HepG2 (cell line): ENCODE results near the gene DPY19L1. TPM values are rescaled to one million over a fixed set of nuclear protein-coding genes. Genes with fewer than 3 reads are reported as not detected.
"Not testable (repeated sequence)": the region's sequence is repeated elsewhere in the genome, so short reads cannot be mapped to it uniquely, and the experiment has no call there.

Source experiments
- ATAC-seq: fragments of 200-7000 bp; cut with Tn5 transposase; 3 replicates; pipeline ENCODE4 v1.9.1; 2020; ENCODE audit warnings: mild to moderate bottlenecking, moderate library complexity
- BruUV-seq: library from RNA; stranded (reverse); fragments of 400-500 nt; replicated peaks from 2 replicates; lab custom pipeline; 2021; lab: Mats Ljungman, UMichigan
- CTCF ChIA-PET: fragments of 300-600 bp; formaldehyde crosslinking; extraction: SDS; loops from one replicate; lab custom pipeline; 2021; ENCODE audit warnings: low total read pairs, inconsistent platforms, low intra/inter-chr PET ratio; lab: Yijun Ruan, JAX
- POLR2A ChIA-PET: fragments of 350-600 bp; sonication (Branson Sonifier 250); formaldehyde crosslinking; loops from one replicate; lab custom pipeline; 2020; ENCODE audit warnings: antibody characterized with exemption, inconsistent platforms; lab: Yijun Ruan, JAX
- DNase-seq: peaks from one replicate; pipeline ENCODE4 v3.0.0-alpha.2; 2015; ENCODE audit warnings: low spot score
- FAIRE-seq: peaks from 3 replicates; lab custom pipeline; 2011; peaks lifted over from hg19 to GRCh38; lab: Jason Lieb, UNC
- H2AFZ ChIP-seq: one replicate; pipeline ENCODE4 v1.6.1; 2011; ENCODE audit warnings: low read length, inconsistent platforms
- H3K27ac ChIP-seq: fragments of 300-600 bp; 3 replicates; pipeline ENCODE4 v1.8.0; 2011; ENCODE audit warnings: mixed run types, mild to moderate bottlenecking, mixed read lengths, low read length, inconsistent platforms; ENCODE audit not compliant: insufficient read depth; ENCODE audit errors: extremely low read length
- H3K27me3 ChIP-seq, 2 experiments: fragments of 200-600 bp in 1 of 2; 2 replicates in 1 of 2; 3 replicates in 1 of 2; pipeline versions ENCODE4 v1.6.0 to v1.8.0; 2011; ENCODE audit warnings: low read length in 2 of 2, mild to moderate bottlenecking in 2 of 2, moderate library complexity in 2 of 2, inconsistent platforms in 1 of 2; ENCODE audit not compliant: insufficient read depth in 2 of 2, control insufficient read depth in 1 of 2
- H3K36me3 ChIP-seq, 2 experiments: fragments of 200-600 bp in 1 of 2; replicated peaks in 1 of 2; 2 replicates in 1 of 2; 3 replicates in 1 of 2; pipeline versions ENCODE4 v1.5.1 to v1.8.0; 2011; ENCODE audit warnings: low read length in 2 of 2, inconsistent platforms in 1 of 2; ENCODE audit not compliant: insufficient read depth in 2 of 2, control insufficient read depth in 1 of 2
- H3K4me1 ChIP-seq: 2 replicates; pipeline ENCODE4 v1.5.1; 2012; ENCODE audit warnings: low read length, inconsistent platforms; ENCODE audit not compliant: insufficient read depth
- H3K4me2 ChIP-seq: 2 replicates; pipeline ENCODE4 v1.6.0; 2011; ENCODE audit warnings: low read depth, low read length, inconsistent platforms
- H3K4me3 ChIP-seq, 3 experiments: fragments of 200-600 bp in 1 of 3; sonication (generic), shearing (Covaris generic) in 1 of 3; replicated peaks in 1 of 3; 2 replicates each; pipeline ENCODE4 v1.5.1; 2011 to 2016; ENCODE audit warnings: low read length in 3 of 3, inconsistent platforms in 2 of 3, low read depth in 2 of 3, mild to moderate bottlenecking in 2 of 3, control low read depth in 1 of 3, mixed read lengths in 1 of 3; ENCODE audit not compliant: insufficient read depth in 1 of 3
- H3K79me2 ChIP-seq: one replicate; pipeline ENCODE4 v1.6.1; 2011; ENCODE audit warnings: low read length, inconsistent platforms; ENCODE audit not compliant: insufficient read depth
- H3K9ac ChIP-seq: 2 replicates; pipeline ENCODE4 v1.6.0; 2011; ENCODE audit warnings: mild to moderate bottlenecking, low read depth, low read length, inconsistent platforms; ENCODE audit not compliant: insufficient read depth
- H3K9me3 ChIP-seq: 2 replicates; pipeline ENCODE4 v1.5.1; 2012; ENCODE audit warnings: mild to moderate bottlenecking, low read length
- H4K20me1 ChIP-seq: 2 replicates; pipeline ENCODE4 v1.6.0; 2011; ENCODE audit warnings: inconsistent platforms, mild to moderate bottlenecking, low read length, moderate library complexity; ENCODE audit not compliant: insufficient read depth
- HMG20B ChIP-seq: conservative IDR thresholded peaks from 2 replicates; pipeline ENCODE4 v1.6.1; 2016; ENCODE audit warnings: missing genetic modification reagents, missing compliant biosample characterization
- RBM39 ChIP-seq: fragments of 200-400 bp; formaldehyde crosslinking; IDR thresholded peaks from one replicate; pipeline ENCODE4 v1.6.1; 2018; ENCODE audit warnings: antibody characterized with exemption, mild to moderate bottlenecking, low read depth, low read length; ENCODE audit not compliant: poor library complexity, severe bottlenecking
- SOX13 ChIP-seq, 3 experiments: fragments of 450-650 bp in 1 of 3; sonication (generic) in 1 of 3; formaldehyde crosslinking in 1 of 3; IDR thresholded peaks in 2 of 3; conservative IDR thresholded peaks in 1 of 3; 2 replicates each; pipeline versions ENCODE4 v1.5.0 to v1.6.1; 2016 to 2020; ENCODE audit warnings: antibody characterized with exemption in 1 of 3, mild to moderate bottlenecking in 1 of 3, missing compliant biosample characterization in 1 of 3, missing genetic modification reagents in 1 of 3, moderate library complexity in 1 of 3
- ZBTB3 ChIP-seq: sonication (generic); formaldehyde crosslinking; IDR thresholded peaks from 2 replicates; pipeline ENCODE4 v1.4.0; 2020; ENCODE audit warnings: low read depth, mild to moderate bottlenecking, moderate library complexity, missing genetic modification reagents, borderline replicate concordance
- ZEB1 ChIP-seq: IDR thresholded peaks from 2 replicates; pipeline ENCODE4 v1.6.1; 2012; ENCODE audit warnings: mild to moderate bottlenecking, low read depth, inconsistent platforms; ENCODE audit not compliant: insufficient replicate concordance
- ZNF431 ChIP-seq: sonication (generic); formaldehyde crosslinking; IDR thresholded peaks from 2 replicates; pipeline ENCODE4 v1.9.0; 2022; ENCODE audit warnings: missing genetic modification reagents, low read depth, mild to moderate bottlenecking, borderline replicate concordance
- ZNF598 ChIP-seq: sonication (generic); formaldehyde crosslinking; IDR thresholded peaks from 2 replicates; pipeline ENCODE4 v1.5.1; 2020; ENCODE audit warnings: mild to moderate bottlenecking, missing genetic modification reagents, borderline replicate concordance
- ZNF670 ChIP-seq: sonication (generic); formaldehyde crosslinking; IDR thresholded peaks from 2 replicates; pipeline ENCODE4 v1.8.0; 2022; ENCODE audit warnings: mild to moderate bottlenecking, missing genetic modification reagents, borderline replicate concordance
- WGBS: methylation state at CpG from one replicate; pipeline ENCODE4 v1.1.6; 2017; ENCODE audit warnings: low lambda C conversion rate; 5-methylcytosine and 5-hydroxymethylcytosine counted together
- in situ Hi-C: cut with HindIII; loops from 2 replicates; pipeline ENCODE4 v1.10.0; 2017; ENCODE audit warnings: low pct_unique_long_range_greater_than_20kb; ENCODE audit not compliant: extremely low pct_ligation_motif_present
- intact Hi-C: fragments of 100-400 bp; cut with micrococcal nuclease; formaldehyde crosslinking; loops from one replicate; pipeline ENCODE4 v1.10.0; 2022; ENCODE audit not compliant: unreplicated experiment
- polyA plus RNA-seq, 8 experiments: library from polyadenylated mRNA; depleted of rRNA in 3 of 8; stranded (reverse) in 7 of 8; unstranded in 1 of 8; fragments of >200 nt; fragmentation: Illumina TruSeq in 4 of 8; extraction: Trizol in 4 of 8; gene quantifications; 2 replicates each; pipeline versions ENCODE4 v1.2.1 to v1.2.3, GENCODE V29; 2011 to 2016; ENCODE audit warnings: low read depth in 4 of 8, missing spikeins in 1 of 8, mixed read lengths in 1 of 8; ENCODE audit not compliant: insufficient read depth in 1 of 8
- total RNA-seq, 5 experiments: library from RNA; depleted of rRNA; stranded (reverse); fragments of >200 nt; fragmentation: Illumina TruSeq; extraction: Trizol; gene quantifications; 2 replicates each; pipeline ENCODE4 v1.2.3, GENCODE V29; 2016; ENCODE audit warnings: low read depth in 1 of 5

The DPY19L1 gene
- total and polyA plus RNA-seq, 2 of the 13 experiments (the other 11 are each of a cell fraction or from before 2014, with no cell fraction given) = 18.9 to 32.6 TPM

GRCh38 chr7:35047263-35047911 lies 10.1 kb upstream of the DPY19L1 start:
- H3K27me3 ChIP-seq, H3K9ac ChIP-seq, H3K4me3 ChIP-seq, H3K27ac ChIP-seq, POLR2A ChIA-PET, intact Hi-C loops, CTCF ChIA-PET, FAIRE-seq, DNase-seq, ATAC-seq, H3K4me1 ChIP-seq, in situ Hi-C loops, H3K36me3 ChIP-seq, H4K20me1 ChIP-seq, H3K9me3 ChIP-seq, H3K4me2 ChIP-seq, BruUV-seq, H2AFZ ChIP-seq, H3K79me2 ChIP-seq: not testable (repeated sequence)
- WGBS = 10% methylated on average over 3 of the region's 3 CpGs

GRCh38 chr7:35043301-35043700 lies 6.0 kb upstream of the DPY19L1 start:
- H3K79me2 ChIP-seq, BruUV-seq, CTCF ChIA-PET, in situ Hi-C loops, H3K9me3 ChIP-seq, H3K36me3 ChIP-seq, ATAC-seq, H3K4me2 ChIP-seq, DNase-seq, H4K20me1 ChIP-seq, H3K4me1 ChIP-seq, H2AFZ ChIP-seq, H3K4me3 ChIP-seq, H3K27ac ChIP-seq, POLR2A ChIA-PET, FAIRE-seq, H3K9ac ChIP-seq, intact Hi-C loops, H3K27me3 ChIP-seq: not testable (repeated sequence)
- WGBS = 43% methylated on average over 2 of the region's 2 CpGs

DNA sequence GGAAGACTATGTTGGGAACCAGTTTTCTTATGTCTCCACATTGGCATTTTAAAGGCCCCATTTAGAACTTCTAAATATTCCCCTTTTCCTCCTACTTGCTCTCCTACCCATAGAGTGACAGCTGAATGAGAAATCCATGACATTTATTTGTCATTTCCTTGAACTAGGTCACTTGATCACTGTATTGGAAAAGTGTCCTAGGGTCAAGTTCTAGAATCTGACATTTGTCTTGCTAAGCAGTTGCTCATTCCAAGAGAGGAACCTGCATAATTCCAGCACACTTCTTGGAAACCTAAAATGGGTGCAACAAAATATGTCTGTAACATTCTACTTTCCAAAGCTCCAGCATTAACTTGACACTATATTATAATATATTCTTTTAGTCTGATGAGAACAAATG lies 3.6 kb upstream of the DPY19L1 start:
- no peaks in the 10 kb centered on the region for H3K36me3 ChIP-seq
- ChIA-PET POLR2A (no interaction called here), CTCF (no interaction called here)
- DNase-seq (no peak), FAIRE-seq (no peak), ATAC-seq (no peak)
- intact Hi-C loops (no loop called here), in situ Hi-C loops (no loop called here)
- H3K4me3 ChIP-seq = no peak overlapping the region
- no peak overlapping the region for H3K9ac ChIP-seq
- H4K20me1 ChIP-seq = no peaks in the 10 kb centered on the region
- no peak overlapping the region for H3K4me2 ChIP-seq
- peaks cover 0 to 4% of the 10 kb centered on the region in 2 experiments; a peak in 1 of 5 replicates for H3K27me3 ChIP-seq
- H3K79me2 ChIP-seq = peaks cover 7% of the 10 kb centered on the region
- BruUV-seq = no TSS peak
- peaks cover 12% of the 10 kb centered on the region for H3K4me1 ChIP-seq
- no peak overlapping the region for H3K27ac ChIP-seq
- no peak overlapping the region for H2AFZ ChIP-seq
- H3K9me3 ChIP-seq = no peaks in the 10 kb centered on the region
- no peak for TF ChIP-seq ZNF670 (CRISPR knock-in tag)
- TF ChIP-seq ZBTB3 (CRISPR knock-in tag) = no peak
- no peak for TF ChIP-seq ZNF598 (CRISPR knock-in tag)
- no peak for TF ChIP-seq SOX13 (IDR thresholded peaks at IDR 0.05)
- TF ChIP-seq SOX13 (CRISPR knock-in tag; conservative IDR thresholded peaks at IDR 0.05 in 1 of 2, IDR thresholded peaks at IDR 0.05 in 1 of 2) = no peak
- TF ChIP-seq ZNF431 (CRISPR knock-in tag) = no peak
- no peak for TF ChIP-seq HMG20B (CRISPR knock-in tag)
- no peak for TF ChIP-seq ZEB1
- no peak for TF ChIP-seq RBM39
